GM13976 (cell line): Measurements from ENCODE around the gene DNMT3A.

Experiments
- DNase-seq: peaks from one replicate; pipeline ENCODE4 v3.0.0; 2012; ENCODE audit warnings: low spot score
- CTCF ChIP-seq: IDR thresholded peaks from 2 replicates; pipeline ENCODE4 v1.5.1; 2012; ENCODE audit warnings: borderline replicate concordance, mild to moderate bottlenecking; ENCODE audit not compliant: insufficient read depth; ENCODE audit errors: extremely low read depth, missing control alignments, control extremely low read depth
- in situ Hi-C: fragments of 300-500 bp; cut with MboI; formaldehyde crosslinking; loops from one replicate; pipeline ENCODE4 v1.12.0; 2022; ENCODE audit warnings: low sequenced_read_pairs, mixed read lengths, inconsistent platforms; ENCODE audit not compliant: unreplicated experiment

DNMT3A gene

GRCh38 chr2:25230948-25231311 lies 110.8 kb downstream of the DNMT3A start:
- DNase-seq = no peak
- TF ChIP-seq CTCF = no peak
- in situ Hi-C loops = no loop called here

DNA sequence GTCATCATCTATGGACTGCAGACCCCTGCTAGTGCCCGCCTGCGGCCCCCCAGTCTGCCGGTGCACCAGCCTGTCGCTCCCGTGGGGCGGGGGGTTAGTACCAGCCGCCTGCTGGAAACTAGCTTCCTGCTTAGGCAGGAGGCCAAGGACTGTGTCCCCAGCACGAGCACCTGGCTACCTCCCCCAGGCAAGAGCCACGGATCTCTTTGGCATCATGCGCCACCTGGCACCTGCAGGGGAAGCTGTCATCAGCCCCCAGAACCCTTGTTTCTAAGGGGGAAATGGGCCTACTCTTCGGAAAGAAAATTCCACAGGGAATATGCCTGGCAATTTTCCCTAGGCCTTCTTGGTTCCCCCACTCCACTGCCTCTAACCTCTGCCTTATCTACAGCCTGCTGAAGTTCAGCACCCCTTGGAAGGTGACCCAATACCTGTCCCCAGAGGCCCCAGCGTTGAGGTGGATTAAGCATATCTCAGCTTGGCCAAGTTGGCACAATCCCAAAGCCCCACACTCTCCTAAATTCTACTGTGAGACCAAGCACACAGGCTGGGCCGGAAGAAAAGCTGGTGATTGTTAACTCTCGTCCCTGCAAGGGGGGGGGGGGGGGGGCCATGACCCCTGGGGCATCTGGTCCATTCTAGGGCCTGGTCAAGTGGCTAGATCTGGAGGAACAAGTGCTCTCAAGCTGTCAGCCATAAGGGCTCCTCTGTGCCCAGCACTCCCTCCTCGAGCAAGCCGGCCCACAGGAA lies 111.4 kb downstream of the DNMT3A start:
- DNase-seq = no peak
- in situ Hi-C loops = no loop called here
- TF ChIP-seq CTCF = no peak

- no peak for TF ChIP-seq CTCF
- DNase-seq = no peak
- in situ Hi-C loops = no loop called here
These were observed 112.2 kb downstream of the DNMT3A start for GRCh38 chr2:25229279-25230197.

GRCh38 chr2:25228848-25229278 lies 112.9 kb downstream of the DNMT3A start:
- in situ Hi-C loops = no loop called here
- peak; percentile 75 for DNase-seq

GRCh38 chr2:25227576-25227975 lies 114.1 kb downstream of the DNMT3A start:
- in situ Hi-C loops = no loop called here
- no peak for TF ChIP-seq CTCF
- no peak for DNase-seq

More at GRCh38 chr2:25228848-25229278, 112.9 kb downstream of the DNMT3A start:
- peak; percentile 39 for TF ChIP-seq CTCF

DNA sequence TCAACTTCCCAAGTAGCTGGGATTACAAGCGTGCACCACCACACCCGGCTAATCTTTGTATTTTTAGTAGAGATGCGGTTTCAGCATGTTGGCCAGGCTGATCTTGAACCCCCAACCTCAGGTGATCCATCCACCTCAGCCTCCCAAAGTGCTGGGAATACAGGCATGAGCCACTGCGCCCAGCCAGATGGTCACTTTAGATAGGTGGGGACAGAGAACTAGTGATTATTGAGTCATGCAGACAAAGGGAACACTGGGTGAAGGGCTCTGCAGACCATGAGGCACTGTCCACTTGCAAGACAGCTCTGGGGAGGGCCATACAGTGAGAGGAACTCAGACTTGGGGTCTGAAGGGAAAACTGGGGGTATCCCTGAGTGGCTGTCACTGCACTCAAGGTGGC lies 114.9 kb downstream of the DNMT3A start:
- DNase-seq = no peak
- TF ChIP-seq CTCF = no peak
- in situ Hi-C loops = no loop called here
